Uterus (tissue), 4 donors: ENCODE data around the gene TRIM37. TPM values are rescaled to one million over a fixed set of nuclear protein-coding genes. Genes with fewer than 3 reads are reported as not detected.

ENCODE experiments used
- DNase-seq, 2 donors: peaks; one replicate each; pipeline ENCODE4 v3.0.0-alpha.2; 2019 to 2020
- H3K27ac ChIP-seq, 2 donors: fragments of 200-600 bp; sonication (generic); 1 replicate in 1 of 2; 2 replicates in 1 of 2; pipeline ENCODE4 v1.5.1; 2016 to 2018
- H3K27me3 ChIP-seq, 2 donors: fragments of 200-600 bp; sonication (generic); one replicate each; pipeline ENCODE4 v1.5.1; 2018 to 2019; ENCODE audit warnings: control low read depth in 1 of 2
- H3K36me3 ChIP-seq, 2 donors: fragments of 200-600 bp; sonication (generic); one replicate each; pipeline ENCODE4 v1.5.1; 2019; ENCODE audit warnings: control low read depth in 1 of 2
- H3K4me1 ChIP-seq, 2 donors: fragments of 200-600 bp; sonication (generic); one replicate each; pipeline ENCODE4 v1.5.1; 2018 to 2019; ENCODE audit warnings: control low read depth in 1 of 2
- H3K4me3 ChIP-seq, 2 donors: fragments of 200-600 bp; sonication (generic); 1 replicate in 1 of 2; 2 replicates in 1 of 2; pipeline ENCODE4 v1.5.1; 2018 to 2019; ENCODE audit warnings: mild to moderate bottlenecking in 1 of 2
- H3K9me3 ChIP-seq, 2 donors: fragments of 200-600 bp; sonication (generic); one replicate each; pipeline ENCODE4 v1.5.1; 2019; ENCODE audit warnings: control low read depth in 1 of 2
- POLR2A ChIP-seq, 2 donors: fragments of 450-650 bp; IDR thresholded peaks; one replicate each; pipeline ENCODE4 v1.6.1; 2016; ENCODE audit warnings: antibody characterized with exemption in 2 of 2, mild to moderate bottlenecking in 1 of 2, moderate library complexity in 1 of 2
- intact Hi-C: fragments of 100-400 bp; cut with DNase I; formaldehyde crosslinking; loops from one replicate; pipeline ENCODE4 v1.15.1; 2023; ENCODE audit warnings: low total_unique reads
- total RNA-seq, 4 donors: library from RNA; depleted of rRNA in 3 of 4; stranded (reverse); fragments of >200 nt in 3 of 4; gene quantifications; one replicate each; pipeline versions ENCODE4 v1.1.0 to v1.2.4, GENCODE V29; 2014 to 2023
- TF ChIP-seq, protein P1 (sequence below), 4 experiments: fragments of 200-600 bp in 2 of 4; fragments of 450-650 bp in 2 of 4; sonication (generic) in 2 of 4; IDR thresholded peaks; one replicate each; pipeline ENCODE4 v1.5.1; 2016 to 2019; ENCODE audit warnings: antibody characterized with exemption in 4 of 4, mild to moderate bottlenecking in 2 of 4, moderate library complexity in 1 of 4
- donor health status: DM: yes; HTN: yes; CAD: no.

TRIM37 gene
- total RNA-seq, 4 donors from 2014 or later: 5.0 to 38.9 (median 21.4) TPM

DNA sequence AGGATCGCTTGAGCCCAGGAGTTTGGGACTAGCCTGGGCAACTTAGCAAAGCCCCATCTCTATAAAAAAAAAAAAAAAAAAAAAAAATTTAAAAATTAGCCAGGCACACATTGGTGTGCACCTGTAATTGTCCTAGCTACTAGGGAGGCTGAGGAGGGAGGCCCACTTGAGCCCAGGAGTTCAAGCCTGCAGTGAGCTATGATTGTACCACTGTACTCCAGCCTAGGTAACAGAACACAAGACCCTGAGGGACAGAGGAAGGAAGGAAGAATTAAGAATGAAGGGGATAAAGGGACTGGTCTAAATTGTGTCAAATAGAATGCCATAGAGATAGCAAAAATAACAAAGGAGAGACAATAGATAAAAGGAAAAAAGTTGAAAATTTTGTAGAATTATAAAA lies 102.8 kb downstream of the TRIM37 start:
- no peak for DNase-seq
- H3K9me3 ChIP-seq: no peaks in the 10 kb centered on the region
- intact Hi-C loops: no loop called here
- no peaks in the 10 kb centered on the region for H3K36me3 ChIP-seq
- no peak for TF ChIP-seq POLR2A (IDR thresholded peaks at IDR 0.05)
- TF ChIP-seq, protein P1, sequence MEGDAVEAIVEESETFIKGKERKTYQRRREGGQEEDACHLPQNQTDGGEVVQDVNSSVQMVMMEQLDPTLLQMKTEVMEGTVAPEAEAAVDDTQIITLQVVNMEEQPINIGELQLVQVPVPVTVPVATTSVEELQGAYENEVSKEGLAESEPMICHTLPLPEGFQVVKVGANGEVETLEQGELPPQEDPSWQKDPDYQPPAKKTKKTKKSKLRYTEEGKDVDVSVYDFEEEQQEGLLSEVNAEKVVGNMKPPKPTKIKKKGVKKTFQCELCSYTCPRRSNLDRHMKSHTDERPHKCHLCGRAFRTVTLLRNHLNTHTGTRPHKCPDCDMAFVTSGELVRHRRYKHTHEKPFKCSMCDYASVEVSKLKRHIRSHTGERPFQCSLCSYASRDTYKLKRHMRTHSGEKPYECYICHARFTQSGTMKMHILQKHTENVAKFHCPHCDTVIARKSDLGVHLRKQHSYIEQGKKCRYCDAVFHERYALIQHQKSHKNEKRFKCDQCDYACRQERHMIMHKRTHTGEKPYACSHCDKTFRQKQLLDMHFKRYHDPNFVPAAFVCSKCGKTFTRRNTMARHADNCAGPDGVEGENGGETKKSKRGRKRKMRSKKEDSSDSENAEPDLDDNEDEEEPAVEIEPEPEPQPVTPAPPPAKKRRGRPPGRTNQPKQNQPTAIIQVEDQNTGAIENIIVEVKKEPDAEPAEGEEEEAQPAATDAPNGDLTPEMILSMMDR (IDR thresholded peaks at IDR 0.05): no peak
- H3K27ac ChIP-seq: no peak overlapping the region
- no peak overlapping the region for H3K4me3 ChIP-seq
- H3K4me1 ChIP-seq: no peaks in the 10 kb centered on the region
- no peaks in the 10 kb centered on the region for H3K27me3 ChIP-seq

DNA sequence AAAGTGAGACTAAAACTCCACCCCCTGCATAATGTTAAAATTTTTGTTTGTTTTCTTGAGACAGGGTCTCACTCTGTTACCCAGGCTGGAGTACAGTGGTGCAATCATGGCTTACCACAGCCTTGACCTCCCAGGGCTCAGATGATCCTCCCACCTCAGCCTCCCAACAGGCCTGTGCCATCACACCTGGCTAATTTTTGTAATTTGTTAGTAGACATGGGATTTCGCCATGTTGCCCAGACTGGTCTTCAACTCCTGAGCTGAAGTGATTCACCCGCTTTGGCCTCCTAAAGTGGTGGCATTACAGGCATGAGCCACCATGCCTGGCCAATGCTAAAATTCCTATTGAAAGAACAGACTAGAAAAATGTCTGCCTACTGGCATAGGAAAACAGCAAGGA lies 103.8 kb downstream of the TRIM37 start:
- H3K4me3 ChIP-seq: no peak overlapping the region
- H3K36me3 ChIP-seq: no peaks in the 10 kb centered on the region
- H3K4me1 ChIP-seq: no peaks in the 10 kb centered on the region
- TF ChIP-seq, protein P1 (IDR thresholded peaks at IDR 0.05): no peak
- no peak for TF ChIP-seq POLR2A (IDR thresholded peaks at IDR 0.05)
- H3K9me3 ChIP-seq: no peaks in the 10 kb centered on the region
- no peaks in the 10 kb centered on the region for H3K27me3 ChIP-seq
- intact Hi-C loops: no loop called here
- H3K27ac ChIP-seq: no peak overlapping the region
- no peak for DNase-seq

DNA sequence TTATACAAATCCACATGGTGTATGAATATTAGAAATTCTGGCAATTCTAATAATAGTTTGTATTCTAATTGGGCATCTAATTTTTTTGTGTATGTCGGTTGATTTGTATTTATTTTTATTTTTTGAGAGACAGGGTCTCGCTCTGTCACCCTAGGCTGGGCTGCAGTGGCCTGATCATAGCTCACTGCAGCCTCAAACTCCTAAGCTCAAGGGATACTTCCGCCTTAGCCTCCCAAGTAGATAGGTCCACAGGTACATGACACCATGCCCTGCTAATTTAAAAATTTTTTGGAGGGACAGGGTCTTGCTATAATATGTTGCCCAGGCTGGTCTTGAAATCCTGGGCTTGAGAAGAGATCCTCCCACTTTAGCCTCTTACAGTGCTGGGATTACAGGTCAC lies 104.6 kb downstream of the TRIM37 start:
- Histone ChIP-seq H3K4me3 (no peak overlapping the region), H3K27ac (no peak overlapping the region), H3K27me3 (no peaks in the 10 kb centered on the region), H3K36me3 (no peaks in the 10 kb centered on the region), H3K4me1 (no peaks in the 10 kb centered on the region), H3K9me3 (no peaks in the 10 kb centered on the region)
- TF ChIP-seq, protein P1 (IDR thresholded peaks at IDR 0.05): no peak
- no peak for TF ChIP-seq POLR2A (IDR thresholded peaks at IDR 0.05)
- no peak for DNase-seq
- intact Hi-C loops: no loop called here

DNA sequence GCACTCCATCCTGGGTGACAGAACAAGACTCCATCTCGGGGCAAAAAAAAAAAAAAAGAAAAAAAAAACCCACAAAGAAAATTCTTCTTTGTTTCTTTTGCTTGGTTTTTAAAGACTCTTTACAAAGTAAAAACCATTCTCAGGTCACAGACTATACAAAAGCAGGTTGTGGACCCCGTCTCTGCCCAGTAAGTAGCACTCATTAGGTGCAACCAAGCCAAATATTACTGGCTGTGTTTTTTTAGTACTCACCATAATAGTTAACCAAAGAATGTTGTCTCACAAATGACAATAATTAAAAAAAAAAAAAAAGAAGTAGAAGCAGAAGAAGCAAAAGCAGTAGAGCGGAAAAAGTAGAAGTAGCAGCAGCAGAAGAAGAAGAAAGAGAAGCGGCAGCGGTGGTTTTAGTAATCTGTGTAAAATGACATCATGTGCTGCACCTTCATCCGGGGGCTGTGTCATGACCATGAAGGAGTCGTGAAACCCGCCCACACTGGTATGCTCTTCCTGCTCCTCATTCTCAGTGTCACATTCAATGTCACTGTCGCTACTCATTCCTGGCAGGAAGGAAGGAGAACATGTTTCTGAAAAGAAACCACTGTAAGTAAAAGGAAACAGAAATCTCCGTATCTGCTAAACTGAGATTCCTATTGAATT lies 105.4 kb downstream of the TRIM37 start:
- Histone ChIP-seq H3K36me3 (no peaks in the 10 kb centered on the region), H3K4me1 (no peaks in the 10 kb centered on the region), H3K9me3 (no peaks in the 10 kb centered on the region), H3K4me3 (no peak overlapping the region), H3K27ac (no peak overlapping the region), H3K27me3 (no peaks in the 10 kb centered on the region)
- intact Hi-C loops: no loop called here
- DNase-seq: peak in 1 of 2 donors; percentile 18
- TF ChIP-seq, protein P1 (IDR thresholded peaks at IDR 0.05): no peak
- no peak for TF ChIP-seq POLR2A (IDR thresholded peaks at IDR 0.05)

DNA sequence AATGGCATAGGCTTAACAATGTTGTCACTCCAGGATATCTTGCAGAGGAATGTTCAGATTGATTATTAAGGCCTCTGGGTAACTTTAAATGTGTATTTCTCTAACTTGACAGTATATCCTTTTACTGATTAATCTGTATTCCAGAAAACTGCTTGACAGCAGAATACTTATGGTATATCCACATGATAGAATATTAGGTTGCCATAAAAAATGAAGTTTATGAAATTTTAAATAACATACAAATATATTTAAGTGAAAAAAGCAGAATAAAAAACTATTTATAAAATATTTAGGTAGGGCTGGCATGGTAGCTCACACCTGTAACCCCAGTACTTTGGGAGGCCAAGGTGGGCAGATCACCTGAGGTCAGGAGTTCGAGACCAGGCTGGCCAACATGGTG lies 106.7 kb downstream of the TRIM37 start:
- no peak overlapping the region for H3K4me3 ChIP-seq
- no peak overlapping the region for H3K27ac ChIP-seq
- DNase-seq: no peak
- no peaks in the 10 kb centered on the region for H3K27me3 ChIP-seq
- intact Hi-C loops: no loop called here
- no peaks in the 10 kb centered on the region for H3K9me3 ChIP-seq
- no peaks in the 10 kb centered on the region for H3K36me3 ChIP-seq
- H3K4me1 ChIP-seq: no peaks in the 10 kb centered on the region
- TF ChIP-seq POLR2A (IDR thresholded peaks at IDR 0.05): no peak

DNA sequence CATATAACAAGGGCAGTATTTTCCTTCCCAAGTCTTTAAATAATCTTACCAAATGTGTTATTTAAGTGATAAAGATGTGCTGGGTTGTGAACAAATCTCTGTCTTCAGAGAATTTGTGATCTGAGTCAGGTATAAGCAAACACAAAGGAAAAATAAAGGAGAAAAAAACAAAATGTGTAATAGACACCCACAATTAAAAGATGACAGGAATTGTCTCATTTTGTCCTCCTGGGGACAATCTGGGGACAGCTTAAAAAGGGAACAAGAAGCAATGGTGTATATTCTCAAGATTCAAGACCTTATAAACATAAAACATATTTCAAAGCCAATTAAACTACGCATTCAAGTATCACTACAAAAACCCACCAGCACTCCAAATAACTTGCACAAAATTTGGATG lies 107.2 kb downstream of the TRIM37 start:
- no peak overlapping the region for H3K4me3 ChIP-seq
- H3K9me3 ChIP-seq: no peaks in the 10 kb centered on the region
- no peaks in the 10 kb centered on the region for H3K4me1 ChIP-seq
- no peak for DNase-seq
- H3K36me3 ChIP-seq: no peaks in the 10 kb centered on the region
- no peak for TF ChIP-seq POLR2A (IDR thresholded peaks at IDR 0.05)
- TF ChIP-seq, protein P1 (IDR thresholded peaks at IDR 0.05): no peak
- no peaks in the 10 kb centered on the region for H3K27me3 ChIP-seq
- H3K27ac ChIP-seq: no peak overlapping the region
- intact Hi-C loops: no loop called here
